ENCODE measurements around the gene PSAT1.

The PSAT1 gene

DNA sequence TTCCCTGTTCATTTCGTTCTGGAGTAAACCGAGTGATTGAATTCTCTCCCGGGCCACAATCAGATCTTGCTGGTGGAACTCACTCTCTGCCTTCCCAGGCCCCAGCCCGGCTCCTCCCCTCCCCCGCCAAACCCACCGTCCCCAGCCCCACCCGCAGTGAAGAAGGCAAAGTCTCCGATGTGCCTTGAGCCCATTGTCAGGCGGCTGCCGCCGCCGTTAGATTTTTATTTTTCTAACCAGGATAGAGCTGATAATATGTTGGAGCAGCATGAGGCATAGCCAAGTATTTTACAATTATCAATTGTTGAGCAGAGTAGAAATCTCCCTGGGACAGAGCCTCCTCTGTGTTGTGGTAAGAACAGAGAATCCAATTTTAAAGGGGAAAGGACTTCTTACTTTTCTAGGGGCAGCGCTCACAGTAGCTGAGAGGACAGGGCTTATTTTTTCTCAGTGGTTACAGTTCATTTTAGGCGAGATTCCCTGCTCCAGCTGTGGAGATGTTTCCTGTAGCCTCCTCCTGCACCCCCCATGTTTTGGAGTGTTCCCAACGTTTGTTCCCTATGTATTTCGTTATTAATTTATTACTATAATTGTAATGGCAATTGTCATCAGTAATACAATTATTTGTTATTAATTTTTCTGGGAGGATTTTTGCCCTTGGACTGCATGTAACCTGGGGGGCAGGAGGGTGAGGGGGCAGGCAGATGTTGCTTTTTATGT is 1.3 kb downstream of the PSAT1 start:
- H3K9me3 Mint-ChIP-seq: no peaks in the 10 kb centered on the region
- peaks cover 43% of the 10 kb centered on the region for H3K4me1 Mint-ChIP-seq (ENCODE audit: low read depth)
- no peaks in the 10 kb centered on the region for H3K27me3 Mint-ChIP-seq (ENCODE audit: low read depth)
- no peak for DNase-seq (ENCODE audit: low spot score)
- peaks cover 27% of the 10 kb centered on the region for H3K36me3 Mint-ChIP-seq (ENCODE audit: low read depth)
- peak overlapping the region; percentile 81 for H3K27ac Mint-ChIP-seq
- peak overlapping the region; percentile 88 for H3K4me3 Mint-ChIP-seq

DNA sequence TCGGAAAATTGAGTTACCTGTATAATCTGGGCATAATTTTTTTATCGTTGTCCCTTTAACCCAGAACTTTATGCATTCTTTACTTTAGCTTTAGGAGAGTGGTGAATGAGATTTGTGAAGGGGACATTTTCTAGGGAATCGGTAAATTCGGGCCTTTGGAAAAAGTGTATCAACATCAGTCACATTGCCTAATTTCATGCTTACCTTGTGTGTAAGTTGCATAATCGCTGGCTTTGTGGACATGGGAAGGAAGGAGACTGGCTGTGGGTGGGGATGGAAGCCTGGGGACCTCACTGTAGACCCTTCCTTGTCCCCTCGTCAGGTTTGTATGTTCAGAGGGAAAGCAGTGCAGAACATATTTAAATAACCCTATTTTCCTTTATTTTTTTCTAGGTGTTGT is 3.3 kb downstream of the PSAT1 start:
- Mint-ChIP-seq H3K4me1 (ENCODE audit: low read depth) (peaks cover 47% of the 10 kb centered on the region), H3K27ac (no peak overlapping the region), H3K36me3 (ENCODE audit: low read depth) (peaks cover 43% of the 10 kb centered on the region), H3K4me3 (no peak overlapping the region), H3K27me3 (ENCODE audit: low read depth) (no peaks in the 10 kb centered on the region), H3K9me3 (no peaks in the 10 kb centered on the region)
- no peak for DNase-seq (ENCODE audit: low spot score)

DNA sequence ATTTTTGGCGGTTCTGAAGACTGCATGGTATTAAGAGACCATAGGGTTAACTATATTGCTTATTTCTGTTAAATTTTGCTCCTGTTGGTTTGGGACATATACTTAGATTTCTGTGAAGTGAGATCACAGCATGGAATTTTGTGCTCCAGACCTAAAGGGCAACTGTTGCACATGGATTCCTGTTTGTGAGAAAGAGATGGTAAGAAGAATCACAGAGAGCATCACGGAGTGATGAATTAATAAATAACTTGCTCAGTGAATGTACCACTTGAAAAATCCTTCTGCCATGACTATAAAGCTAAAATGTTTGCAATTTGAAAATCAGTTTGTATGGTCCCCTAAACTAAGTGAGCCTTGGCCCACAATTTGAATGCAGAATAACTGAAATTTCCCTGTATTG is 4.5 kb downstream of the PSAT1 start:
- Mint-ChIP-seq H3K27ac (no peak overlapping the region), H3K4me1 (ENCODE audit: low read depth) (peaks cover 38% of the 10 kb centered on the region), H3K9me3 (no peaks in the 10 kb centered on the region), H3K4me3 (no peak overlapping the region), H3K36me3 (ENCODE audit: low read depth) (peaks cover 56% of the 10 kb centered on the region), H3K27me3 (ENCODE audit: low read depth) (no peaks in the 10 kb centered on the region)
- DNase-seq (ENCODE audit: low spot score): no peak

DNA sequence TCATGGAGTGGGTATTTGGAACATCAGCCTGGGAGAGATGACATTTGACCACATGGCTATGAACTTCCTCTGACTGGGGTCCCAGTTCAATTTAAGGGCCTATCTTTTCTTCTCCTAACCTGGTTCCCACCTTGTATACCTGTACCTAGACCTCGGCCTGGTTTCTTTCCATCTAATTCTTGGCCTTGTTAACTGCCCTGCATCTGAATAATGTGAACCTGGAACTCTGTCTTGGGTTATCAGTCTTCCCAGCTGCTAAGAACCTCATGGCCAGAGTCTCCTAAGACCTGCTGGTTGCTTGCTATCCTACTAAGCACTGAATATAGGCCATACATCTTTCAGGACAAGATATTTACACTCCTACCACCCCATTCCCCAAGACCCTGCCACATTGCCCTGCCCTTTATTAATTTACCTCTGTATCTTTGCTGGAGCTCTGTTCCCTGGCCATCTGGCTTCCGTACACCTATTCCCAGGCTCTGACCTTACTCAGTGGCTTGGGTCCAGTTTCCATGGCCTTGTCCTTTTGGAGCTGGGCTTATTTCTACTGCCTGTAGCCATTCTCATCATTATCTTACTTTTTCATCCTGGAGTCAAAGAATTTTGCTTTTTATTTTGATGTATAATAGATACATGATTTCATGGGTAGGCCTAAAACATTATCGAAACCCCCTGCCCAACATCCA is 6.6 kb downstream of the PSAT1 start:
- Mint-ChIP-seq H3K36me3 (ENCODE audit: low read depth) (peaks cover 71% of the 10 kb centered on the region), H3K27me3 (ENCODE audit: low read depth) (no peaks in the 10 kb centered on the region), H3K9me3 (no peaks in the 10 kb centered on the region), H3K4me1 (ENCODE audit: low read depth) (peaks cover 29% of the 10 kb centered on the region), H3K27ac (no peak overlapping the region), H3K4me3 (no peak overlapping the region)
- DNase-seq (ENCODE audit: low spot score): no peak

DNA sequence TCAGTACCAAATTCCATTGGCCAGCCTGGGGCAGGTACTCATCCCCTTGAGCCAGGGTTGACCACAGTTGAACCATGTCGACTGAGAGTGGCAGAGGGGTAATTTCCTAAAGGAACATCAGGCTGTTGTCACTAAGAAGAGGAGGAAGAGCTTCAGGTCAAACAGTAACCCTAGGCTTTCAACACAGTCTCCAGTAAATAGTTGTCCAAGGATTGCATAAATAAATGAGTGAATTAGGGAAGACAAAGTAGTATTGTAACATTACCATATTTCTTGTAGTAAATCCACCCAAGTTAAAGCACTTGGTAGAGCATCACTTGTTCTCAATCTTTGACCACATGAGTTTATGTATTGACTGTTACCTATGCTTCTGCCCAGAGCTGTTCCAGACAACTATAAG is 7.4 kb downstream of the PSAT1 start:
- H3K4me3 Mint-ChIP-seq: no peak overlapping the region
- H3K36me3 Mint-ChIP-seq (ENCODE audit: low read depth): peaks cover 72% of the 10 kb centered on the region
- no peaks in the 10 kb centered on the region for H3K27me3 Mint-ChIP-seq (ENCODE audit: low read depth)
- DNase-seq (ENCODE audit: low spot score): no peak
- H3K27ac Mint-ChIP-seq: no peak overlapping the region
- no peaks in the 10 kb centered on the region for H3K9me3 Mint-ChIP-seq
- H3K4me1 Mint-ChIP-seq (ENCODE audit: low read depth): peaks cover 23% of the 10 kb centered on the region

DNA sequence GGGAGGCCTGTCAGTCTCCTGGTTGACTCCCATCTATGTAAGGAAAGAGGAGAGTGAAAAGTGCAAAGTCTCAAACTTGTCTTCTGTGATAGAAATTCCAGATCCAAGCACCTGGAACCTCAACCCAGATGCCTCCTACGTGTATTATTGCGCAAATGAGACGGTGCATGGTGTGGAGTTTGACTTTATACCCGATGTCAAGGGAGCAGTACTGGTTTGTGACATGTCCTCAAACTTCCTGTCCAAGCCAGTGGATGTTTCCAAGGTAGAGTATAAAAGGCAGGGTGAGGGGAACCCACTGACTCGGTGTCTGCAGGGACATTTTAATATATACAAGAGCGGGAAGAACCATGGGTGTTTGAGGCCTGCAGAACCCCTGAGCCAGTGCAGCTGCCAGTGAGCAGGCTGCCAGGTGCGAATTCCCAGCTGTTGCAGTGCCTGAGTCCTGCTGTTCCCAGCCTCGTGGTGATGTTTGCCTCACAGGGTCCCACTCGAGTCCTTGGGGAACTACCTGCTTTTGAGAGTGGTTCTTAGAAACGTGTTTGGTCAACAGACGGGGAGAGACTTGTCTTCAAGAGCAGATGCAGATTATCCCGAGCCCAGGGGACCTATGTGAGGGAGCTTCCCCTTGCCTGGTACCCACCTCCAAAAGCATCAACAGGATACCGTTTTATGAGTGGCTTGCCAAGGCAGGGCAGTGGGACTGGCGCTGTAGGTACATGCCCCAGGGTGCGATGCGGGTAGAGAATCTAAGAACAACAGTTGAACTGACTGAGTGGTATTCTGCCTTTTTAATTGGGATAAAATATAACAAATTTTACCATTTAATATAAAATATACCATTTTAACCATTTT is 9.5 kb downstream of the PSAT1 start:
- Mint-ChIP-seq H3K4me1 (ENCODE audit: low read depth) (peaks cover 18% of the 10 kb centered on the region), H3K4me3 (no peak overlapping the region), H3K27me3 (ENCODE audit: low read depth) (no peaks in the 10 kb centered on the region), H3K9me3 (no peaks in the 10 kb centered on the region), H3K36me3 (ENCODE audit: low read depth) (peaks cover 73% of the 10 kb centered on the region), H3K27ac (no peak overlapping the region)
- no peak for DNase-seq (ENCODE audit: low spot score)

DNA sequence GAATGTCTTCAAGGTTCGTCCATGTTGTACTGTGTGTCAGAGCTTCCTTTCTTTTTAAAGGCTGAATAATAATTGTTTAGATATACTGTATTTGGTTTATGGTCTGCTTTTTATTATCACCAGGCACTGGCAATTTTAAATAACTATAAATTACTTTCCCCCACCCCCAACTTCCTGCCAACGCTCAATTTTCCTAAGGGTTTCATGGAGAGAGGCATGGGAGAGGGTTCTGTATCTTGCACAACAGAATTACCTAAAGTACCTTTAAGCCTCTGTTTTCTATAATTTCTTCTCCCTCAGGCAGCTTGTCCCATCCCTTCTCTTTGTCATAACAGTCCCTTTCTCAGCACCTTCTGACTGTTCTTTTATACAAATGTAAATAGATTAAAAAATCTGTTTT is 10.4 kb downstream of the PSAT1 start:
- Mint-ChIP-seq H3K4me3 (no peak overlapping the region), H3K27ac (no peak overlapping the region), H3K9me3 (no peaks in the 10 kb centered on the region), H3K36me3 (ENCODE audit: low read depth) (peaks cover 70% of the 10 kb centered on the region), H3K4me1 (ENCODE audit: low read depth) (peaks cover 13% of the 10 kb centered on the region), H3K27me3 (ENCODE audit: low read depth) (no peaks in the 10 kb centered on the region)
- no peak for DNase-seq (ENCODE audit: low spot score)

DNA sequence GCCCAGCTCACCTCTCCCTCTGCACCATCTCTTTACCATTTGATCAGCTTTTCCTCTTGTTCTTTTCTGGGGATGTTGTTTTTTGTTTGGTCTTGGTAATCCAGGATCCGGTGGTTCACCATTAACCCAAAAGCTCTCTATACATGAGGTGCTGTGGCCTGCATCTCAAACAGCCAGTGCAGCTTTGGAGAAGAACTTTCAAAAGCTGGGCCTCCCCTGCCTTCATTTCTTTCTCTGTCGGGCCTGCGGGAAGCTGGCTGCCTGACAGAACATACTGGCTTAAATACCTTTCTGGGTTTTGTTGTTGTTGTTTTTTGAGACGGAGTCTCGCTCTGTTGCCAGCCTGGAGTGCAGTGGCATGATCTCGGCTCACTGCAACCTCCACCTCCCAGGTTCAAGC is 12.1 kb downstream of the PSAT1 start:
- no peaks in the 10 kb centered on the region for H3K9me3 Mint-ChIP-seq
- no peak overlapping the region for H3K4me3 Mint-ChIP-seq
- DNase-seq (ENCODE audit: low spot score): no peak
- H3K36me3 Mint-ChIP-seq (ENCODE audit: low read depth): peaks cover 63% of the 10 kb centered on the region
- H3K27ac Mint-ChIP-seq: no peak overlapping the region
- H3K4me1 Mint-ChIP-seq (ENCODE audit: low read depth): peaks cover 7% of the 10 kb centered on the region
- H3K27me3 Mint-ChIP-seq (ENCODE audit: low read depth): no peaks in the 10 kb centered on the region

DNA sequence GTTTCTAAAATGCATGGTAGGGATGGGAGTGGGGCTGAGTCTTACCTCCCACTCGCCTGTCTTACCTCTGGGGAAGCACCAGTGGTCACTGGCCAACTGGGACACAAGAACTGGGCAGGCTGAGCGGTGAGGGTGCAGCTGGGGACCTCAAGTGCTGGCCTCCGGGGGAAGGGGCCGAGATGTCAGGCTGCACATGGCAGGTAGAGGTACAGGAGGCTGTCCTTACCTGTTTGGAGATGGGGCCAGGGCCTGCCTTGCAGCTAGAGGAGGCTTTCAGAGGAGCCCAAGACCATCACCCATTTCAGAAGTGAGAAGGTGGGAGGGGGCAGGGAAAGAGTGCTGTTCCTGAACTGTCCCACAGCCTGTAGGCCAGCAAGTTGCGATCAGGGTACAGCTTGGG is 14.2 kb downstream of the PSAT1 start:
- Mint-ChIP-seq H3K4me1 (ENCODE audit: low read depth) (peaks cover 5% of the 10 kb centered on the region), H3K27ac (no peak overlapping the region), H3K4me3 (no peak overlapping the region), H3K36me3 (ENCODE audit: low read depth) (peaks cover 57% of the 10 kb centered on the region), H3K9me3 (no peaks in the 10 kb centered on the region), H3K27me3 (ENCODE audit: low read depth) (no peaks in the 10 kb centered on the region)
- DNase-seq (ENCODE audit: low spot score): no peak

DNA sequence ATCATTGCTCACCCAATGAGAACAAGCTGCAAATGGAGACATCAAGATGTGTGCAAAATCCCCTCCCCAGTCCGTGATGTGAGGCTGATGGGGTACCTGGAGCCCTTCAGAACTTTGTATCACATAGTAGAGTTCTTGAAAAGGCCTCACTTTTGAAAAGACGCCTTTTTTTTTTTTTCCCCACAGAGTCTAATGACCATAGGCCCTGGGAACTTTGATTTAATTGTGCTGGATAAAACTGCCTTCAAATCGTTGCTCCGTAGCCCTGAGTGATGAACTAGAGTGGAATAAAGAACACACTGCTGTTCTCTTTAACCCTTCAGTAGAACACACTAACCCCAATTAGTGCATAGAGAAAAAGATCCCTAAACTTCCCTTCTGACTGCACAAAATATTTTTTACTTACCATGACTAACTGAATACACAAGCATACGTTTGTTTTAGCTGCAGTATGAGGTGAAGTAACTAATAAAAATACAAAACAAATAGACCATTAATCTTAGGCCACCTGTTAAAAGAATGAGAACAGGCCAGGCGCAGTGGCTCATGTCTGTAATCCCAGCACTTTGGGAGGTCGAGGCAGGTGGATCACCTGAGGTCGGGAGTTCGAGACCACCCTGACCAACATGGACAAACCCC is 15.1 kb downstream of the PSAT1 start:
- H3K27ac Mint-ChIP-seq: no peak overlapping the region
- no peak for DNase-seq (ENCODE audit: low spot score)
- H3K4me1 Mint-ChIP-seq (ENCODE audit: low read depth): peaks cover 5% of the 10 kb centered on the region
- no peaks in the 10 kb centered on the region for H3K27me3 Mint-ChIP-seq (ENCODE audit: low read depth)
- peaks cover 59% of the 10 kb centered on the region for H3K36me3 Mint-ChIP-seq (ENCODE audit: low read depth)
- no peaks in the 10 kb centered on the region for H3K9me3 Mint-ChIP-seq
- no peak overlapping the region for H3K4me3 Mint-ChIP-seq

DNA sequence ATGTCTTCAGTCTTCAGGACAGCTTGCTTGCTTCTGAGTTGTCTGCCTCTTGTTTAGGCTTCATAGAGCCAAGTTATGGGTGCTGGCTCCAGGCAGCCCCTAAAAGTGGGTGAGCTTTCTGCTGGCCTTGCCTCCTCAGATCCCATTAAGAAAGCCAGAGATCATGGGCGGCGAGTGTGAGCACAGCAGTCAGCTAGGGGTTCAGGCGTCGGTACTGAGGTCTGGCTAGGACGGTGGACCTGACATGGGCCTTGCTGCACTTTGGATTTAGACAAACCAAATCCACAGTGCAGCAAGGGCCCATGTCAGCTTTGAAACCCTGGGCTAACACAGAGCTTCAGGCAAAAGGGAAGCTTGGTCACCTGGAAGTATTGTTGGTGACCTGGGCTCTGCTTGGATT is 17.6 kb downstream of the PSAT1 start:
- peaks cover 61% of the 10 kb centered on the region for H3K36me3 Mint-ChIP-seq (ENCODE audit: low read depth)
- peak overlapping the region; percentile 55 for H3K27ac Mint-ChIP-seq
- no peaks in the 10 kb centered on the region for H3K9me3 Mint-ChIP-seq
- no peak overlapping the region for H3K4me3 Mint-ChIP-seq
- H3K27me3 Mint-ChIP-seq (ENCODE audit: low read depth): no peaks in the 10 kb centered on the region
- DNase-seq (ENCODE audit: low spot score): no peak
- H3K4me1 Mint-ChIP-seq (ENCODE audit: low read depth): peaks cover 5% of the 10 kb centered on the region

DNA sequence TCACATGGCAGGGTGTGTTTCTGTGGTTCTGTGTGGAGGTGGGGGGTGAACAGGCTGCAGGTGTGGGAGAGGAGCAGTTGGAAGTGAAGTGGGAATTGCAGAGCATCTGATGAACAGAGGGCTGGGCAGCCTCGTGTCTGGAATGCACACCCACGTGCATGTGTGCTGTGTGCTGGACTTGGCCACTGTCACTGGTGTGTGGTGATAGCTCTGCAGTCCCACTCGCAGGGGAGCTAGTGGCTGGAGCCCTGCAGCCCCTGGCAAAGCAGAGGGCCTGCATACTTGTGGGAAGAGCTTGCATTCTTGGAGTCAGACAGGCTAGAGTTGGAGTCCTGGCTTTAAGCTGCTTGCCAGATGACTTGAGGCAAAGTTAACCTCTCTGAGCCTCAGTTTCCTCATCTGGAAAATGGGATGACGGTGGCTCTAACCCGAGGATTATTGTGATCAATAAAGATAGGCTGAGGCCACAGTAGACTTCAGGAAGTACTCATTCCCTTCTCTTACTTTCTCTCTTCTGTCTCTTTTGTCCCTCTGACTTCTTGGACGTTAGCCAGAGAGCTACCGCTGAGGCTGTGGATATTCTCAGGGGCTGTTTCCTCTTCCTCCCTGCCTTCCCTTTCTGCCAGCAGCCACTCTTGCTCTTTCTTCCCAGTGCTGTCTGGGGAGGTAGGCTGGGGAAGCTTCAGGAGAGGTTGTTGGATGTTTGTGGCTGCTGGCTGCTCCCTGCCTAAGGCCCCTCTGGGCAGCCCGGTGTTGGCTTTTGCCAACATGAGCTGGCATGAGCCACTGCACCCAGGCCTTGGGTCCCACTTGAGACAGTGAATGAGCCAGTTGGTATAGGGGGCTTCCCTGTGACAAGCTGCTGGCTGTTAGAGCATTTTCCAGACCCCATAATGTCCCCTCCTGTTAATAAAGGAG is 18.3 kb downstream of the PSAT1 start:
- Mint-ChIP-seq H3K9me3 (no peaks in the 10 kb centered on the region), H3K36me3 (ENCODE audit: low read depth) (peaks cover 62% of the 10 kb centered on the region), H3K27ac (peak overlapping the region; percentile 55), H3K27me3 (ENCODE audit: low read depth) (no peaks in the 10 kb centered on the region), H3K4me1 (ENCODE audit: low read depth) (peaks cover 2% of the 10 kb centered on the region), H3K4me3 (no peak overlapping the region)
- DNase-seq (ENCODE audit: low spot score): no peak
